K562 (cell line): ENCODE results near the gene ECSIT. TPM values are rescaled to one million over a fixed set of nuclear protein-coding genes. Genes with fewer than 3 reads are reported as not detected.

ENCODE experiments used
- ARNT ChIP-seq, 2 experiments: fragments of 450-650 bp; IDR thresholded peaks; 2 replicates each; pipeline ENCODE4 v1.6.1; 2016; ENCODE audit warnings: mild to moderate bottlenecking in 1 of 2
- BRD9 ChIP-seq: fragments of 450-650 bp; IDR thresholded peaks from 2 replicates; pipeline ENCODE4 v1.6.1; 2018; ENCODE audit warnings: low read depth; ENCODE audit not compliant: partially characterized antibody
- CREB3L1 ChIP-seq: fragments of 450-650 bp; IDR thresholded peaks from 2 replicates; pipeline ENCODE4 v1.6.1; 2014; ENCODE audit warnings: low read depth, mild to moderate bottlenecking, moderate library complexity, borderline replicate concordance
- GATA2 ChIP-seq: sonication (generic); formaldehyde crosslinking; IDR thresholded peaks from 2 replicates; pipeline ENCODE4 v1.4.0; 2020; ENCODE audit warnings: mild to moderate bottlenecking, missing genetic modification reagents
- GATAD2B ChIP-seq: fragments of 450-650 bp; IDR thresholded peaks from 2 replicates; pipeline ENCODE4 v1.6.1; 2017; ENCODE audit warnings: mild to moderate bottlenecking, borderline replicate concordance
- HDGF ChIP-seq: fragments of 450-650 bp; IDR thresholded peaks from 2 replicates; pipeline ENCODE4 v1.6.1; 2016
- KDM2B ChIP-seq: fragments of 250-450 bp; sonication (Bioruptor Pico); IDR thresholded peaks from 2 replicates; pipeline ENCODE4 v1.8.0; 2021; ENCODE audit warnings: mild to moderate bottlenecking, moderate library complexity
- MYC ChIP-seq, 2 experiments: fragments of 250-450 bp in 1 of 2; sonication (Bioruptor Pico) in 1 of 2; IDR thresholded peaks; 2 replicates each; pipeline versions ENCODE4 v1.5.1 to v1.6.1; 2012 to 2021; ENCODE audit warnings: low read depth in 2 of 2, borderline replicate concordance in 1 of 2, improper control_type of control experiment in 1 of 2, low read length in 1 of 2, mild to moderate bottlenecking in 1 of 2, moderate library complexity in 1 of 2
- SIRT6 ChIP-seq: IDR thresholded peaks from one replicate; pipeline ENCODE4 v1.6.1; 2012; ENCODE audit warnings: low read depth, mild to moderate bottlenecking, control low read depth, inconsistent platforms, low read length, moderate library complexity
- SMARCB1 ChIP-seq: IDR thresholded peaks from 2 replicates; pipeline ENCODE4 v1.6.1; 2011; ENCODE audit warnings: improper control_type of control experiment, low read depth; ENCODE audit not compliant: insufficient read length
- SNAPC5 ChIP-seq: fragments of 250-450 bp; sonication (Bioruptor Pico); IDR thresholded peaks from 2 replicates; pipeline ENCODE4 v1.8.0; 2021; ENCODE audit warnings: moderate library complexity, mild to moderate bottlenecking, inconsistent platforms
- TEAD1 ChIP-seq, 2 experiments: fragments of 450-650 bp in 1 of 2; sonication (generic) in 1 of 2; formaldehyde crosslinking; IDR thresholded peaks; 2 replicates each; pipeline versions ENCODE4 v1.4.0 to v1.8.0; 2020 to 2022; ENCODE audit warnings: mild to moderate bottlenecking in 2 of 2, missing genetic modification reagents in 1 of 2
- ZC3H4 ChIP-seq: sonication (generic); formaldehyde crosslinking; IDR thresholded peaks from 2 replicates; pipeline ENCODE4 v1.9.0; 2021; ENCODE audit warnings: missing genetic modification reagents, borderline replicate concordance
- ZFP36 ChIP-seq: fragments of 150-350 bp; IDR thresholded peaks from 2 replicates; pipeline ENCODE4 v1.6.1; 2018; ENCODE audit warnings: low read length, low read depth; ENCODE audit not compliant: partially characterized antibody
- ZFX ChIP-seq: sonication (generic); formaldehyde crosslinking; IDR thresholded peaks from 2 replicates; pipeline ENCODE4 v1.8.0; 2022; ENCODE audit warnings: mild to moderate bottlenecking, missing genetic modification reagents, moderate library complexity
- ZNF133 ChIP-seq: fragments of 250-450 bp; sonication (Bioruptor Pico); IDR thresholded peaks from 2 replicates; pipeline ENCODE4 v1.4.0; 2020; ENCODE audit warnings: mild to moderate bottlenecking
- ZNF232 ChIP-seq: sonication (generic); formaldehyde crosslinking; IDR thresholded peaks from 2 replicates; pipeline ENCODE4 v1.8.0; 2022; ENCODE audit warnings: mild to moderate bottlenecking, missing genetic modification reagents
- ZNF384 ChIP-seq: IDR thresholded peaks from 2 replicates; pipeline ENCODE4 v1.6.1; 2012; ENCODE audit warnings: low read depth, low read length, improper control_type of control experiment
- ZNF431 ChIP-seq: sonication (generic); formaldehyde crosslinking; IDR thresholded peaks from 2 replicates; pipeline ENCODE4 v1.8.0; 2022; ENCODE audit warnings: mild to moderate bottlenecking, missing genetic modification reagents
- ZNF518B ChIP-seq: fragments of 250-450 bp; sonication (Bioruptor Pico); IDR thresholded peaks from 2 replicates; pipeline ENCODE4 v1.5.0; 2021; ENCODE audit warnings: mild to moderate bottlenecking, moderate library complexity
- ZNF76 ChIP-seq: fragments of 250-450 bp; sonication (Bioruptor Pico); IDR thresholded peaks from 2 replicates; pipeline ENCODE4 v1.4.0; 2020; ENCODE audit warnings: mild to moderate bottlenecking, moderate library complexity, borderline replicate concordance
- polyA plus RNA-seq, 8 experiments: library from polyadenylated mRNA; depleted of rRNA in 4 of 8; stranded (reverse) in 5 of 8; unstranded in 3 of 8; fragments of >200 nt; fragmentation: Nextera tagmentation in 2 of 8; fragmentation: Illumina TruSeq in 1 of 8; extraction: Ambion mirVana in 2 of 8; extraction: Trizol in 1 of 8; gene quantifications; 2 replicates each; pipeline versions ENCODE4 v1.2.1 to v1.2.3, GENCODE V29; 2011 to 2014; ENCODE audit warnings: inconsistent platforms in 1 of 8, missing spikeins in 1 of 8
- total RNA-seq, 7 experiments: library from RNA; depleted of rRNA in 6 of 7; stranded (reverse); fragments of >200 nt in 6 of 7; fragmentation: Illumina TruSeq in 2 of 7; extraction: Trizol in 2 of 7; gene quantifications; 2 replicates each; pipeline versions ENCODE4 v1.2.1 to v1.2.3, GENCODE V29; 2011 to 2021; ENCODE audit warnings: low replicate concordance in 1 of 7
- TF ChIP-seq, protein P1 (sequence below): fragments of 450-650 bp; IDR thresholded peaks from 2 replicates; pipeline ENCODE4 v1.6.1; 2017; ENCODE audit warnings: antibody characterized with exemption

The ECSIT gene
- total and polyA plus RNA-seq, 9 of the 15 experiments (the other 6 are each of a cell fraction or from before 2014, with no cell fraction given): 1.1 to 82.5 (median 43.9) TPM

- TF ChIP-seq ZNF518B (CRISPR knock-in tag) (no peak), ZNF431 (CRISPR knock-in tag) (no peak; the same call in 1 of the 2 replicates), GATA2 (peak; percentile 88), MYC (IDR thresholded peaks at IDR 0.05; ENCODE audit: low read depth, low read length) (peak; percentile 35; the same call in 1 of the 2 replicates), MYC (CRISPR knock-in tag; IDR thresholded peaks at IDR 0.05; ENCODE audit: borderline replicate concordance, low read depth) (no peak), TEAD1 (CRISPR knock-in tag; IDR thresholded peaks at IDR 0.05) (peak in 1 of 2 experiments; percentile 16; a peak in 2 of 4 replicates), ZFP36 (no peak), ZNF76 (CRISPR knock-in tag) (no peak), ZNF133 (CRISPR knock-in tag) (no peak), ZNF384 (no peak), CREB3L1 (no peak), ZNF232 (no peak), ZFX (CRISPR knock-in tag) (no peak; the same call in 1 of the 2 replicates), GATAD2B (peak; percentile 77; the same call in 1 of the 2 replicates), SIRT6 (no peak), HDGF (no peak), SMARCB1 (no peak), ZC3H4 (CRISPR knock-in tag) (no peak), BRD9 (peak; percentile 90), KDM2B (CRISPR knock-in tag) (no peak), ARNT (IDR thresholded peaks at IDR 0.05) (peak in 1 of 2 experiments; percentile 91; a peak in 2 of 4 replicates), SNAPC5 (no peak)
- TF ChIP-seq, protein P1, sequence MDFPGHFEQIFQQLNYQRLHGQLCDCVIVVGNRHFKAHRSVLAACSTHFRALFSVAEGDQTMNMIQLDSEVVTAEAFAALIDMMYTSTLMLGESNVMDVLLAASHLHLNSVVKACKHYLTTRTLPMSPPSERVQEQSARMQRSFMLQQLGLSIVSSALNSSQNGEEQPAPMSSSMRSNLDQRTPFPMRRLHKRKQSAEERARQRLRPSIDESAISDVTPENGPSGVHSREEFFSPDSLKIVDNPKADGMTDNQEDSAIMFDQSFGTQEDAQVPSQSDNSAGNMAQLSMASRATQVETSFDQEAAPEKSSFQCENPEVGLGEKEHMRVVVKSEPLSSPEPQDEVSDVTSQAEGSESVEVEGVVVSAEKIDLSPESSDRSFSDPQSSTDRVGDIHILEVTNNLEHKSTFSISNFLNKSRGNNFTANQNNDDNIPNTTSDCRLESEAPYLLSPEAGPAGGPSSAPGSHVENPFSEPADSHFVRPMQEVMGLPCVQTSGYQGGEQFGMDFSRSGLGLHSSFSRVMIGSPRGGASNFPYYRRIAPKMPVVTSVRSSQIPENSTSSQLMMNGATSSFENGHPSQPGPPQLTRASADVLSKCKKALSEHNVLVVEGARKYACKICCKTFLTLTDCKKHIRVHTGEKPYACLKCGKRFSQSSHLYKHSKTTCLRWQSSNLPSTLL: no peak
Measured at GRCh38 chr19:11560404-11561051, 31.6 kb upstream of the ECSIT start (continued).
